SH-SY5Y (cell line): ENCODE data around the gene ANO10.

Experiments
- GATA2 ChIP-seq: IDR thresholded peaks from 2 replicates; pipeline ENCODE4 v1.6.1; 2011; ENCODE audit warnings: mild to moderate bottlenecking, low read depth, low read length
- GATA3 ChIP-seq: IDR thresholded peaks from 2 replicates; pipeline ENCODE4 v1.6.1; 2011; ENCODE audit warnings: low read depth, mild to moderate bottlenecking, low read length, moderate library complexity

The ANO10 gene

DNA sequence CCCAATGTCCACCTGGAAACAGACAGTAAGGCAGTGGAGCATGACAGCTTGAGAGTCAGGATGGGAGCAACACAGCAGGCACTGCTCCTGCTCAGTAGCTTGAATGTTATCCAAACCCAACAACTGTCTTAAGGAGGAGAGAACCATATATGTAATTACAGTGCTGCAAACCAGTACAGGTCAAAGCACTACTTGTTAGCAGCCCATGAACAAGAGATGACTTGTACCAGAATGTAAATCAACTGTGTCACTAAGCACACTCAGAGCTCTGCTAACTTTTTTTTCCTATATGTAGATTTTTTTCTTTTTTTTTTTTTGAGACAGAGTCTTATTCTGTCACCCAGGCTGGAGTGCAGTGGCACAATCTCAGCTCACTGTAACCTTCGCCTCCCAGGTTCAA lies 87.1 kb downstream of the ANO10 start:
- TF ChIP-seq GATA2 (no peak), GATA3 (no peak)

DNA sequence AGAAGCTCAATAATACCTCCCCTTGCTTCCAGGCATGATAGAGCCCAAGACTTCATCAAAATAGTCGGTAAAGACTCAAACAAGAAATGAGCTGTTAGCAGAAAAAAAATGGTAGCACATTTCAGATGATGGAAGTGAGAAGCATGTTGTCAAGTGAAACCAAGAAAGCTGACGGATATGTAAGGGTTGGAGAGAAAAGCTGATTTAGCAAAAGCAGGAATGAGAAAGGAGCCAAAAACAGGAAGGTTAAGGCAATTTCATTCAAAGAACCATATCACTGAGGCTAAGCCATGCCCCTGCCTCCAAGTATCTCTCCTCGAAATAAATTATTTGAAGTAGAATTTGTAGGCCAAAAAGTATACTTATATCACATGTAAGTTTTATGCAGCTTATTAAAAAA lies 88.8 kb downstream of the ANO10 start:
- TF ChIP-seq GATA3 (no peak), GATA2 (no peak)

DNA sequence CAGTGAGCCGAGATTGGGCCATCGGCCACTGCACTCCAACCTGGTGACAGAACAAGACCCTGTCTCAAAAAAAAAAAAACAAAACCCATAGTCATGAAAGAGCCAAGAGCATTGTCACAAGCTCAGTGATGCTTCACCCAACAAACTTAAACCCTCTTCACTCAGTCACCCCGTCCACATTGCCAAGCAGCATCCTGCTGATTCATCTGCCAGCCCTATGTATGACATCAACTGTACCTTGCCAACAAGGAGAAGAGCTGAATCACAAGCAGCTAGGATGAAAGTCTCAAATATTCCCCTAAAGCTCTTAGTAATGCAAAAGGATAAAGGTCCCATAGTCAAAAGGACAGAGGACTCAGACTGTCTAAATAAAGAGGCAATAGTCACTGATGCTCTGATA lies 90.0 kb downstream of the ANO10 start:
- TF ChIP-seq GATA2 (no peak), GATA3 (no peak)

DNA sequence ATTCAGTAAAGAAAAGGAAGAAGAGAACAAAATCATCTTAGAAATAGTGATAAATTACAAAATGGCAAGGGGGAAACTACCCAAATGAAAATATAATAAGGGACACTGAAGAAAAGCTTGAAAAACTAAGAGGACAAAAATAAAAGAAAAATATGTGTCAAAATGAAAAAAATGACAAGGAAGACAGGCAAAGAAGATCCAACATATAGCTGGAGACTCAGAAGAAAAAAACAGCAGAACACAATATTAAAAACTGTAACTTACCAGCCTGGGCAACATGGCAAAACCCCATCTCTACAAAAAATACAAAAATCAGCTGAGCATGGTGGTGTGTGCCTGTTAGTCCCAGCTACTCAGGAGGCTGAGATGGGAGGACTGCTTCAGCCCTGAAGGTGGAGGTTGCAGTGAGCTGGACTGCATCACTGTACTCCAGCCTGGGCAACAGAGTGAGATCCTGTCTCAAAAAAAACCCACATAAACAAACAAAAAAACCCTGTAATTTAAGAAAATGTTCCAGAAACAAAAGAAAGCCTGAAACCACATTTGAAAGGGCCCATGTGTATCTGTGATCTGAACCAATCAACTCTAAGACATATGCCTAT lies 93.2 kb downstream of the ANO10 start:
- TF ChIP-seq GATA3 = no peak
- no peak for TF ChIP-seq GATA2

DNA sequence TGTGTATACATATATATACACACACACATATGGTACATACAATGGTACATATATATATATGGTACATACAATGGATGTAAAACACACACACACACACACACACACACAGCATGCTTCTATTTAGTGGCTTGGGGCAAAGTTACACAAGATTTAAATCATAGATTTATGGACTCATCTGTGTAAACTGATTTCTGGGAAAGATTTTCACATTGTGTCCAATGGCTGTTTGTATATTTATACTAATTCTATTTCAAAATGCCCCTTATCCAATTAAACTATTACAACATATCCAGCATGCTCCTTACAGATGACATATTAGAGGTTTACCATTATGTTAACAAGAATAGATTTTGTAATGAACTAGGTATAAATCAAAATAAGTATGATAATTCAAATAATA lies 94.9 kb downstream of the ANO10 start:
- TF ChIP-seq GATA3 = no peak
- no peak for TF ChIP-seq GATA2

DNA sequence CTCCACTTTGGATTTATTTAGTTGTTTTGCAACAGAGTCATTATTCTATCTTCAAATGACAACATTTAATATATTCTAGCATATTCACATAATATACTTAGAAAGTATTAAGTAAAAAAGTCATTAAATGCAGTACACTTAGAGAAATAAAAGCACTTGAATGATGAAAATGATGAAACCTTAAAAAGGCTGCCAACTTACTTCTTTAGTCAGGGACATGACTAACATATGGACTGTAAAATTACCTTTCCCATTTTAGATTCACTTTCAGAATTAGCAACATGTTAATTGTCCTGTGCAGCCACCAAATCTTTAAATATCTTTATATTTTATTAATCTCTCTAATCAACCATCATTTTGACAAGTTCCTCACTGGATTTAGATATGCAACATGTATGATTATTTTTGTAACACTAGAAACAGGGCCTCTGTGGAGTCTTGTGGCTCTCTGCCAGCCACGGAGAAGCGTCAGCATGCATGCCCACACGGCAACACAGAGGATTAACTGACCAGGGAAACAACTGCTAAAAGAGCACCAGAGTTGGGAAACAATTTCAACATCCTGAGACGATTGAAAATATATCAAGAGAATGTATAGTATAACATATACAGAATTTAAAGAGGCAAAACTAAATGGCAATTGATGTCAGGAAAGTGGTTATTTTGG lies 95.7 kb downstream of the ANO10 start:
- TF ChIP-seq GATA2 (no peak), GATA3 (no peak)

DNA sequence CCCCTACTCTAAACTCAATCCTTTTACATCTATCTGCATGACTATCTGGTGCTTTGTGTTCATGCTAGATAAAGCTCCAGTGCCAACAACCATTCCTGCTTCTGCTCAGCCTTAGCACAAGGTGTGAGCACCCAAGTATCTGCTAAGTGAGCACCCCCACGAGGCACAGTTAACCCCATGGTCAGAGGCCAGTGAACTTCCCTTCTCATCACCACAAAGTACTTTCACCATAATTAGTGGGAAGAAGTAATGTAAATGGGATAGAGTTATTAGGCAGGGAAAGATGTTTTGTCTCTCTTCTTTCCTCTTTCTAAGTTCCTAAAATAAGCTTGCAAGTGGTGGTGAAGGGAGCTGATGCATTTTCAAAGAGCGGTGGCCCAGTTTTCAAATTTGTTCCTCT lies 96.4 kb downstream of the ANO10 start:
- TF ChIP-seq GATA2 (no peak), GATA3 (no peak)

DNA sequence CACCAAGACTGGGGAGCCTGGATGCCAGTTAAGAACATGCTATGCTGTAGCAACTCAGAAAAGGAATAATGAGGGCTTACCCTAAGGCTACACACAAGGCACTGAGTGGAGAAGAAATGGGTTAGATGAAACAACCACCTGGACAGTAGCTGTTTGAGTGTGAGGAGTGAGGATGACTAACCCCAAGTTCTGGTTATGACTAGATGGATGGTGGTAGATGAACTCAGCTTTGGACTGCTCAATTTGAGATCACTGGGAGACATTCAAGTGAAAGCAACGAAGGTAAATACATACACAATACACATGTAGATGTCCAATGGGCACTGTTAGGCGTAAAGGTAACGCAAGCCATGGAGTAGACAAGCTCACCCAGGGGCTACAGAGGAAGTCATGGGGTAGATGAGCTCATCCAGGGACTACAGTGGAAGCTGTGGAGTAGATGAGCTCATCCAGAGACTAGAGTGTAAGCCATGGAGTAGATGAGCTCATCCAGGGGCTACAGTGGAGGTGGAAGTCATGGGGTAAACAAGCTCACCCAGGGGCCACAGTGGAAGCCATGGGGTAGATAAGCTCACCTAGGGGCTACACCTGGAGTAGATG lies 98.3 kb downstream of the ANO10 start:
- no peak for TF ChIP-seq GATA2

DNA sequence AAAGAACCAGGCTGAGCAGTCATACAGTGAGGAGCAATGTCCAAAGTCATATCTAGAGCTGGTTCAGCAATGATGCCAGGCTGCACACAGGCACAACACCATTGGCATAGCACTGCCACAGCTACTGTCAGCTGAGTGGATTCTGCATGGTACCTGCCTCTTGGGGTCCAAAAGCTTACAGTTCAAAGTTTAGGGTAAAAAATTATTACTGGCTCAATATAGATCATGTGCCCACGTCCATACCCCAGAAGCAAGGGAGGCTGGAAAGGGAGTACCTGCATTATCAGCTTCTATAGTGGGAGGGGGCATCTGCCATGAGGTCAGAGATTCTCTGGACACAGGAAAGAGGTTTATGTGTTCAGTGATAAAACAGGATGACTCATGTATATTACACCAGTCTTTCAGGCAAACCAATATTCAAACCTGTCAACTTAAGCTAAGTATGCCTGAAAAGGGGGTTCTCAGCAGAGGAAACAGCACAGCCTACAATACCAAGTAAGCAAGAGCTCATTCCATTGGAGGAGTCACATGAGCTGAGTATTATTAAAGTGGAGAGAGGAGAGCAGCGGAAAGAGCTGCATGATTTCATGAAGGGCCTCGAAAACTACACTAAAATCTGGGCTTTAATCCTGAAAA lies 99.0 kb downstream of the ANO10 start:
- no peak for TF ChIP-seq GATA3
- no peak for TF ChIP-seq GATA2

DNA sequence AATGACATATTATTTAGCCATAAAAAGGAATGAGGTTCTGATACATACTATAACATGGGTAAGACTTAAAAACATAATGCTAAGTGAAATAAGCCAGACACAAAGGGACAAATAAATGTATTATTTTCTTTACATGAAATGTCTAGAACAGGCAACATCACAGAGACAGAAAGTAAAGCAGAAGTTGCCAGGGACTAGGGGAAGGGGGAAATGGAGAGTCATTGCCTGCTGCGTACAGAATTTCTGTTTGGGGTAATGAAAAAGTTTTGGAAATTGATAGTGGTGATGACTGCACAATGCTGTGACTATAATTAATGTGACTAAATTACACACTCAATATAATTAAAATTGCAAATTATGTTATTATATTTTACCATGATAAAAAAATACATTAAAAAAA lies 99.9 kb downstream of the ANO10 start:
- TF ChIP-seq GATA2 (no peak), GATA3 (no peak)

DNA sequence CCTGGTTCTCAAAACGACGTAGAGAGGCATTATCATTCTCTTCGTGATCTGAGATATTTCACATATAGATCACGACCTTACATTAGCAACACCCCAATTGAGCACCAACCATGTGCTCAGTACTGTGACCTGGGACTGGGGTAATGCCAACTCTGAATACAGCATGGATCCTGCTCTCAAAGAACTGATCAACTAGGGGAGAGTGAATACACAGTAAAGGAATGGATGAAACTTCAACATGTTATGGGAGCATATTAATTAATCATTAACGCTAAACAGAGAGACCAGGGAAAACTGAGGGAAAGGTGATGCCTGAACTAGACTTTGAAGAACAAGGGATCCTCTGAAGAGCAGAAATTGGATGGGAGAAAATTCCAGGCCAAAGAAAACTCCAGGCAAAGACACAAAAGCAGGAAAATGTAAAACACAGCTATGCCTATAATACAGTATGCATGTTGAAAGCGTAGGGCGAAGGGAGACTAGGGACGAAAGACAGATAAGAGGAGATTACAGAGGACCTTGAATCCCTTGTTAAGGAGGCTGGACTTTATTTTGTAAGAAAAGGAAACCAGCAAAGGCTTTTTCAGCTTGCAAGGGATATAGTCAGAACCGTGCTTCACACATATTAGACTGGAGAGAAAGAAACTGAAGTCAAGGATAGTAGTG lies 105.7 kb downstream of the ANO10 start:
- TF ChIP-seq GATA2 = no peak
- TF ChIP-seq GATA3 = no peak

DNA sequence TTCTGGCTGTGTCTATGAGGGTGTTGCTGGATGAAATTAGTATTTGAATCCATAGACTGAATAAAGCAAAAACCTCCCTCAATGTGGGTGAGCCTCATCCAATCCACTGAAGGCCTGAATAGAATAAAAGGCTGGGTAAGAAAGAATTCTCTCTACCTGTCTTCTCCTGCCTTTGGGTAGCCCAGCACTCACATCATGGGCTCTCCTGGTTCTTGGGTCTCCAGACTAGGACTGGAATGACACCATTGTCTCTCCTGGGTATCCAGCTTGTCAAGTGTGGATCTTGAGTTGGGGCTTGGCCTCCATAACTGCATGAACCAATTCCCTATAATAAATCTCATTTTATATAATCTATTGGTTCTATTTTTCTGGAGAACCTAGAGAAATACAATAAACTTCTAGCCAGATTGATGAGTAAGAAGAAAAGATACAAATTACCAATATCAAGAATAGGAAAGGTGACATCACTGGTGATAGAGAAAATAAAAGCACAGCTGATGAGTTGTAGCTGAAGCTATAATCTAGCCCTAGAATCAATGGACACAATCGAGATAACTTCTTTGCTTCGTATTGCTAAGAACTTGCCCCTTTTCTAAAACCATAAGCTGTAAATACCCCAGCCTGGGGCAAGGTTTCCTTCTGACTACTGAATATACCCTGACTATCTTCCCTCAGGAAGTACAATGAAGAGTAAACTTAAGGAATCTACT lies 106.4 kb downstream of the ANO10 start:
- TF ChIP-seq GATA3 (no peak), GATA2 (no peak)

DNA sequence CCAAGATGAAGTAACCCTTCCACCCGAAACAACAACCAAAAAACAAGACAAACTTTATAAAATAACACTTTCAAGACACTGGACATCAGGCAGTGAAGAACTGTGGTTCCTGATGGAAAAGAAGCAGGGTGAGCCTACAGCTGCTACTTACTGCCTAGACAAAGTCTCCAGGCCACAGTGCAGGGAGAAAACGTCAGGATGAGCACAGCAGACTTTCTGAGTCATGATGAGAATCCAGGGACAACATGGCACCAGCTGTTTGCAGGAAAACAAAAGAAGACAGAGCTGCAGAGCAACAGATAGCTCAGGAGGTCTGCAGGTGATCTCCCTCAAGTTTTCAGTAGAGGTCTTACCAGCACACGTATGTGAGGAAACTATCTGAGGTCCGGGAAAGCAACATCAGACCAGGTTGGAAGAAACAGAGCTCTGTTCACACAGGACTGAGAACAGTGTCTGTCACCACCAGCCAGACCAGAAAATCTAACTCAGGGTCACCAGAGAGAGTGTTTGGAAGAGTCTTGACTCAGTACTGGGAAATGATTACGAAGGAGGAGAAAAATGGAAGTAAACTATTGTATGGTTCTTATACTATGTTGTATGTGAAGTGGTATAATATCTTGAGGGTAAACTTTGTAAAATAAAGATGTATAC lies 108.9 kb downstream of the ANO10 start:
- TF ChIP-seq GATA2 (no peak), GATA3 (no peak)
